ENCODE data around the gene SYCP2L. TPM values are rescaled to one million over a fixed set of nuclear protein-coding genes. Genes with fewer than 3 reads are reported as not detected.
A peak's percentile ranks its signal among the peaks of the same experiment; 100 is the strongest.

The SYCP2L gene
- total and polyA plus RNA-seq, 9 of the 15 experiments (the other 6 are each of a cell fraction or from before 2014, with no cell fraction given): 12.4 to 46.9 (median 22.0) TPM

DNA sequence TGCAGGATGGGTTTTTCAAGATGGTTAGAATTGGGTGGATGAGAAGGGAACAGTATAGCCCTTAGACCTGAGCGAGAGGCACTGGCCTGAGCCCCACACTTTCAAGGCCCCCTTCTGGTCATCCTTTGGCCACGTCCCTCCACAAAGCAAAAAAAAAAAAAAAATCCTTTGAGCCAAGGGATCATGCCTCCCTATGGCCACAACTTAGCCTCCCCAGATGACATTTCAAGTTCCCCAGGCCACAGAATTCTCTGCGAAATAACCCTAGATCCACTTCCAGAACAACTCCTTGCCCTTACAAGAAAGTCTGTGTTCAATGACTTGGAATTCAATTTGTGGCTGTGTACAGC lies 126.8 kb downstream of the SYCP2L start (continued):
- TF ChIP-seq FOXP1 (CRISPR knock-in tag; IDR thresholded peaks at IDR 0.05): no peak
- TF ChIP-seq RAD21 (CRISPR knock-in tag; conservative IDR thresholded peaks at IDR 0.05 in 1 of 2, IDR thresholded peaks at IDR 0.05 in 1 of 2): peak in 1 of 2 experiments; percentile 17; a peak in 1 of 4 replicates
- TF ChIP-seq ZNF707 (CRISPR knock-in tag; conservative IDR thresholded peaks at IDR 0.05): no peak
- TF ChIP-seq ADNP (tag; IDR thresholded peaks at IDR 0.05): no peak
- no peak for TF ChIP-seq CHD2 (IDR thresholded peaks at IDR 0.05; ENCODE audit: low read depth, low read length)
- TF ChIP-seq, protein P1, sequence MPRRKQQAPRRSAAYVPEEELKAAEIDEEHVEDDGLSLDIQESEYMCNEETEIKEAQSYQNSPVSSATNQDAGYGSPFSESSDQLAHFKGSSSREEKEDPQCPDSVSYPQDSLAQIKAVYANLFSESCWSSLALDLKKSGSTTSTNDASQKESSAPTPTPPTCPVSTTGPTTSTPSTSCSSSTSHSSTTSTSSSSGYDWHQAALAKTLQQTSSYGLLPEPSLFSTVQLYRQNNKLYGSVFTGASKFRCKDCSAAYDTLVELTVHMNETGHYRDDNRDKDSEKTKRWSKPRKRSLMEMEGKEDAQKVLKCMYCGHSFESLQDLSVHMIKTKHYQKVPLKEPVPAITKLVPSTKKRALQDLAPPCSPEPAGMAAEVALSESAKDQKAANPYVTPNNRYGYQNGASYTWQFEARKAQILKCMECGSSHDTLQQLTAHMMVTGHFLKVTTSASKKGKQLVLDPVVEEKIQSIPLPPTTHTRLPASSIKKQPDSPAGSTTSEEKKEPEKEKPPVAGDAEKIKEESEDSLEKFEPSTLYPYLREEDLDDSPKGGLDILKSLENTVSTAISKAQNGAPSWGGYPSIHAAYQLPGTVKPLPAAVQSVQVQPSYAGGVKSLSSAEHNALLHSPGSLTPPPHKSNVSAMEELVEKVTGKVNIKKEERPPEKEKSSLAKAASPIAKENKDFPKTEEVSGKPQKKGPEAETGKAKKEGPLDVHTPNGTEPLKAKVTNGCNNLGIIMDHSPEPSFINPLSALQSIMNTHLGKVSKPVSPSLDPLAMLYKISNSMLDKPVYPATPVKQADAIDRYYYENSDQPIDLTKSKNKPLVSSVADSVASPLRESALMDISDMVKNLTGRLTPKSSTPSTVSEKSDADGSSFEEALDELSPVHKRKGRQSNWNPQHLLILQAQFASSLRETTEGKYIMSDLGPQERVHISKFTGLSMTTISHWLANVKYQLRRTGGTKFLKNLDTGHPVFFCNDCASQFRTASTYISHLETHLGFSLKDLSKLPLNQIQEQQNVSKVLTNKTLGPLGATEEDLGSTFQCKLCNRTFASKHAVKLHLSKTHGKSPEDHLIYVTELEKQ (CRISPR knock-in tag; IDR thresholded peaks at IDR 0.05): no peak
- TF ChIP-seq, protein P2, sequence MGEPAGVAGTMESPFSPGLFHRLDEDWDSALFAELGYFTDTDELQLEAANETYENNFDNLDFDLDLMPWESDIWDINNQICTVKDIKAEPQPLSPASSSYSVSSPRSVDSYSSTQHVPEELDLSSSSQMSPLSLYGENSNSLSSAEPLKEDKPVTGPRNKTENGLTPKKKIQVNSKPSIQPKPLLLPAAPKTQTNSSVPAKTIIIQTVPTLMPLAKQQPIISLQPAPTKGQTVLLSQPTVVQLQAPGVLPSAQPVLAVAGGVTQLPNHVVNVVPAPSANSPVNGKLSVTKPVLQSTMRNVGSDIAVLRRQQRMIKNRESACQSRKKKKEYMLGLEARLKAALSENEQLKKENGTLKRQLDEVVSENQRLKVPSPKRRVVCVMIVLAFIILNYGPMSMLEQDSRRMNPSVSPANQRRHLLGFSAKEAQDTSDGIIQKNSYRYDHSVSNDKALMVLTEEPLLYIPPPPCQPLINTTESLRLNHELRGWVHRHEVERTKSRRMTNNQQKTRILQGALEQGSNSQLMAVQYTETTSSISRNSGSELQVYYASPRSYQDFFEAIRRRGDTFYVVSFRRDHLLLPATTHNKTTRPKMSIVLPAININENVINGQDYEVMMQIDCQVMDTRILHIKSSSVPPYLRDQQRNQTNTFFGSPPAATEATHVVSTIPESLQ (CRISPR knock-in tag; IDR thresholded peaks at IDR 0.05): no peak
- TF ChIP-seq XRCC5 (IDR thresholded peaks at IDR 0.05; ENCODE audit: low read depth, low read length): no peak
- no peak for TF ChIP-seq SNRNP70 (optimal IDR thresholded peaks at IDR 0.05; ENCODE audit: low read depth, low read length)
- TF ChIP-seq NCOA2 (IDR thresholded peaks at IDR 0.05; ENCODE audit: partially characterized antibody in 2 of 2): no peak
- TF ChIP-seq MTA1 (IDR thresholded peaks at IDR 0.05; ENCODE audit: borderline replicate concordance): no peak
- TF ChIP-seq, protein P3, sequence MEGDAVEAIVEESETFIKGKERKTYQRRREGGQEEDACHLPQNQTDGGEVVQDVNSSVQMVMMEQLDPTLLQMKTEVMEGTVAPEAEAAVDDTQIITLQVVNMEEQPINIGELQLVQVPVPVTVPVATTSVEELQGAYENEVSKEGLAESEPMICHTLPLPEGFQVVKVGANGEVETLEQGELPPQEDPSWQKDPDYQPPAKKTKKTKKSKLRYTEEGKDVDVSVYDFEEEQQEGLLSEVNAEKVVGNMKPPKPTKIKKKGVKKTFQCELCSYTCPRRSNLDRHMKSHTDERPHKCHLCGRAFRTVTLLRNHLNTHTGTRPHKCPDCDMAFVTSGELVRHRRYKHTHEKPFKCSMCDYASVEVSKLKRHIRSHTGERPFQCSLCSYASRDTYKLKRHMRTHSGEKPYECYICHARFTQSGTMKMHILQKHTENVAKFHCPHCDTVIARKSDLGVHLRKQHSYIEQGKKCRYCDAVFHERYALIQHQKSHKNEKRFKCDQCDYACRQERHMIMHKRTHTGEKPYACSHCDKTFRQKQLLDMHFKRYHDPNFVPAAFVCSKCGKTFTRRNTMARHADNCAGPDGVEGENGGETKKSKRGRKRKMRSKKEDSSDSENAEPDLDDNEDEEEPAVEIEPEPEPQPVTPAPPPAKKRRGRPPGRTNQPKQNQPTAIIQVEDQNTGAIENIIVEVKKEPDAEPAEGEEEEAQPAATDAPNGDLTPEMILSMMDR (IDR thresholded peaks at IDR 0.05 in 2 of 3, conservative IDR thresholded peaks at IDR 0.05 in 1 of 3; ENCODE audit: insufficient read depth in 2 of 3, low read depth in 1 of 3, low read length in 3 of 3): peak; percentile 36 to 45 (median 42); a peak in 5 of 6 replicates
- no peak for TF ChIP-seq ZFX (CRISPR knock-in tag; IDR thresholded peaks at IDR 0.05)
- TF ChIP-seq, protein P4, sequence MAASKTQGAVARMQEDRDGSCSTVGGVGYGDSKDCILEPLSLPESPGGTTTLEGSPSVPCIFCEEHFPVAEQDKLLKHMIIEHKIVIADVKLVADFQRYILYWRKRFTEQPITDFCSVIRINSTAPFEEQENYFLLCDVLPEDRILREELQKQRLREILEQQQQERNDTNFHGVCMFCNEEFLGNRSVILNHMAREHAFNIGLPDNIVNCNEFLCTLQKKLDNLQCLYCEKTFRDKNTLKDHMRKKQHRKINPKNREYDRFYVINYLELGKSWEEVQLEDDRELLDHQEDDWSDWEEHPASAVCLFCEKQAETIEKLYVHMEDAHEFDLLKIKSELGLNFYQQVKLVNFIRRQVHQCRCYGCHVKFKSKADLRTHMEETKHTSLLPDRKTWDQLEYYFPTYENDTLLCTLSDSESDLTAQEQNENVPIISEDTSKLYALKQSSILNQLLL (CRISPR knock-in tag; IDR thresholded peaks at IDR 0.05; ENCODE audit: borderline replicate concordance): no peak
- TF ChIP-seq SMARCA5 (IDR thresholded peaks at IDR 0.05): no peak
- TF ChIP-seq ZNF764 (CRISPR knock-in tag; IDR thresholded peaks at IDR 0.05; ENCODE audit: low read depth): no peak
- TF ChIP-seq THRAP3 (IDR thresholded peaks at IDR 0.05; ENCODE audit: borderline replicate concordance): no peak
- no peak for TF ChIP-seq ZFP36 (IDR thresholded peaks at IDR 0.05; ENCODE audit: low read depth, low read length, partially characterized antibody)
- TF ChIP-seq SMARCA4 (IDR thresholded peaks at IDR 0.05): no peak
